HG03159 (cell line): ENCODE measurements around the gene RNF223.
"Not testable (repeated sequence)": the region's sequence is repeated elsewhere in the genome, so short reads cannot be mapped to it uniquely, and the experiment has no call there.

Source experiments
- ATAC-seq: cut with Tn5 transposase; IDR thresholded peaks from one replicate; pipeline ENCODE4 v1.9.1; 2021; ENCODE audit warnings: mild to moderate bottlenecking, moderate library complexity; ENCODE audit not compliant: unreplicated experiment

The RNF223 gene

GRCh38 chr1:1110561-1110971 lies 36.5 kb upstream of the RNF223 start:
- ATAC-seq, result no peak

- ATAC-seq, result no peak
Measured at GRCh38 chr1:1109743-1110142, 35.6 kb upstream of the RNF223 start.

GRCh38 chr1:1106510-1107221 lies 32.6 kb upstream of the RNF223 start:
- ATAC-seq, result no peak

GRCh38 chr1:1104152-1104551 lies 30.0 kb upstream of the RNF223 start:
- not testable (repeated sequence) for ATAC-seq

GRCh38 chr1:1101503-1101902 lies 27.4 kb upstream of the RNF223 start:
- no peak for ATAC-seq

GRCh38 chr1:1100296-1100695 lies 26.2 kb upstream of the RNF223 start:
- no peak for ATAC-seq

- no peak for ATAC-seq
Measured at GRCh38 chr1:1099506-1100183, 25.5 kb upstream of the RNF223 start.

GRCh38 chr1:1098681-1099421 lies 24.7 kb upstream of the RNF223 start:
- no peak for ATAC-seq

- not testable (repeated sequence) for ATAC-seq
Measured at GRCh38 chr1:1096136-1096535, 22.0 kb upstream of the RNF223 start.

- no peak for ATAC-seq
Measured at GRCh38 chr1:1094981-1095380, 20.9 kb upstream of the RNF223 start.

GRCh38 chr1:1093610-1093943 lies 19.5 kb upstream of the RNF223 start:
- no peak for ATAC-seq

- no peak for ATAC-seq
Measured at GRCh38 chr1:1092894-1093609, 18.9 kb upstream of the RNF223 start.

- no peak for ATAC-seq
Measured at GRCh38 chr1:1092149-1092855, 18.2 kb upstream of the RNF223 start.

GRCh38 chr1:1091344-1092148 lies 17.4 kb upstream of the RNF223 start:
- no peak for ATAC-seq

- ATAC-seq, result no peak
Measured at GRCh38 chr1:1090424-1091343, 16.6 kb upstream of the RNF223 start.

GRCh38 chr1:1089731-1090423 lies 15.8 kb upstream of the RNF223 start:
- no peak for ATAC-seq

GRCh38 chr1:1088801-1089680 lies 14.9 kb upstream of the RNF223 start:
- ATAC-seq, result no peak
